Skeletal muscle tissue (tissue), 5 donors: Measurements from ENCODE around the gene CHST12. TPM values are rescaled to one million over a fixed set of nuclear protein-coding genes. Genes with fewer than 3 reads are reported as not detected.

ENCODE experiments used
- H3K27ac ChIP-seq: one replicate; pipeline ENCODE4 v1.7.0; 2013; ENCODE audit warnings: mild to moderate bottlenecking, low read depth, low read length, inconsistent platforms
- H3K27me3 ChIP-seq, 3 donors: one replicate each; pipeline ENCODE4 v1.7.0; 2013; ENCODE audit warnings: low read length in 3 of 3; ENCODE audit not compliant: control insufficient read depth in 3 of 3, insufficient read depth in 3 of 3
- H3K36me3 ChIP-seq, 3 donors: one replicate each; pipeline ENCODE4 v1.7.0; 2013; ENCODE audit warnings: low read length in 3 of 3; ENCODE audit not compliant: control insufficient read depth in 3 of 3, insufficient read depth in 3 of 3
- H3K4me1 ChIP-seq, 3 donors: one replicate each; pipeline ENCODE4 v1.7.0; 2013; ENCODE audit warnings: low read length in 3 of 3, mild to moderate bottlenecking in 3 of 3; ENCODE audit not compliant: control insufficient read depth in 3 of 3, insufficient read depth in 3 of 3
- H3K4me3 ChIP-seq, 3 donors: one replicate each; pipeline ENCODE4 v1.7.0; 2013; ENCODE audit warnings: low read length in 3 of 3
- H3K9ac ChIP-seq, 3 donors: one replicate each; pipeline ENCODE4 v1.7.0; 2013; ENCODE audit warnings: low read length in 3 of 3, mild to moderate bottlenecking in 3 of 3, moderate library complexity in 2 of 3, low read depth in 1 of 3
- H3K9me3 ChIP-seq, 3 donors: one replicate each; pipeline ENCODE4 v1.7.0; 2013; ENCODE audit warnings: low read length in 3 of 3; ENCODE audit not compliant: control insufficient read depth in 3 of 3
- small RNA-seq: library from RNA; depleted of rRNA; stranded (forward); fragments of <200 nt; gene quantifications from one replicate; pipeline ENCODE3, GENCODE V24; 2014
- total RNA-seq: library from RNA; depleted of rRNA; stranded (reverse); fragments of >200 nt; gene quantifications from one replicate; pipeline ENCODE4 v1.2.3, GENCODE V29; 2014
- donor health status: Osteomylitis.

The CHST12 gene
- total RNA-seq, 1 donor from 2014 or later: 1.0 TPM

DNA sequence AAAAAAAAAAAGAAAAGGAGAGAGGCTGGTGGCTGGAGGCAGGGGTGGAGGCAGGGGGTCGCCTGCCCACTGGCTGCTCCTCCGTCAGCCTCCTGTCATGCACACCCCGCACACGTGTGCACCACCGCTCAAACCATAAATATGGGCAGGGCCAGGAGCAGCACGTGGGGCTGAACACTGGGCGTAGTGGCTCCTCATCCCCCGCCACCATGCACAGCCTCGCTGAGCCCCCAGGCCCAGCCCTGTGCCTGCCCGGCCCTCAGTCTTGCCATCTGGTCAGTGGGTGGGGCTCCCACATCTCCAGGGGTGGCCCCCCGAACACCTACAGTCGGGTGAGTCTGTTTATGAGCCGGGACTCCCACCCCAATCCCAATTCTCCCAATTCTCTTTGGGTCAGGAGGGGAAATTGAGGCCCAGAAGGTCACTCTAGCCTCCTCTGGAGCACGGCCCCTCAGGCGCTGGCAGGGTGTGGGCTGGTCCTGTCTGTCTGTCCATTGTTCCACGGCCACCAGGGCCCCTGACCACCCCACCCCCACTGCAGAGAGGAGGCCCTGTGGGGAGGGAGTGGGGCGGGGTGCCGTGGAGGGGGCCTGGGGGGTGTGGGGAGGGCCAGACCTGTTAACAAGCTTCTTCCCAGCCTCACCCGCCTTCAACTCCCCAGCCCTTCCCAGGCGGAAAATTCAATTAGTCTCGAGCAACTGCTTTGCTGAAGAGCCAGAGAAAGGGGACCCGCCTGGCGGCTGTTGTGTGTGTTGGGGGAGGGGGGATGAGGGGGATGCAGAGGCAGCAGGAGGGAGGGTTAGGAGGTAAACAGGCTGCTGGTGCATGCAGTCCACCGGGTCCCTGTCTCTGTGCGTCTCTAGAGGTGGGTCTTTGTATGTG is 92.2 kb downstream of the CHST12 start:
- H3K27ac ChIP-seq: no peak overlapping the region
- peaks cover 26 to 45% (median 32%) of the 10 kb centered on the region in 3 donors for H3K27me3 ChIP-seq

DNA sequence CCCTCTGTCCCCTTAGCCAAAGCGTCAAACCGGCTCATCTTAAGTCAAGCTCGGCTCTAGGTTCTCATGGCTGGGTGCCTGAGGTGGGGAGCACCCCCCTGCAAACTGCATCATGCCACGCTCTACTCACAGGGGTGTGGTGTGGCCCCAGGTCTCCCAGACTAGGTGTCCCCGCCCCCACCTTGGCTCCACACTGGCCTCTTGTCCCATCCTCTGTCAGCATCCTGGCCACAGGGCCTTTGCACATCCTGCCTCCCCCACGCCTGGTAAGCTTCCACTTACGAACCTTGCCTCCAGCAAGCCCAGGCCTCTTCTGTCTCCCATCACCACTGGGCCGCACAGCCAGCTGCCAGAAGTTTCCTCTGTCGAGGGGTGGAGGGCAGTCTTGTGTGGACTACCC is 93.0 kb downstream of the CHST12 start:
- Histone ChIP-seq H3K4me3 (no peak overlapping the region), H3K4me1 (peaks cover 6 to 19% (median 10%) of the 10 kb centered on the region in 3 donors), H3K27ac (no peak overlapping the region), H3K9ac (no peak overlapping the region), H3K36me3 (no peaks in the 10 kb centered on the region), H3K27me3 (peaks cover 26 to 45% (median 32%) of the 10 kb centered on the region in 3 donors), H3K9me3 (no peaks in the 10 kb centered on the region)

More for the DNA sequence above, 92.2 kb downstream of the CHST12 start:
- H3K36me3 ChIP-seq: no peaks in the 10 kb centered on the region
- H3K4me3 ChIP-seq: no peak overlapping the region
- H3K9ac ChIP-seq: no peak overlapping the region
- no peaks in the 10 kb centered on the region for H3K9me3 ChIP-seq
- peaks cover 6 to 20% (median 10%) of the 10 kb centered on the region in 3 donors for H3K4me1 ChIP-seq

DNA sequence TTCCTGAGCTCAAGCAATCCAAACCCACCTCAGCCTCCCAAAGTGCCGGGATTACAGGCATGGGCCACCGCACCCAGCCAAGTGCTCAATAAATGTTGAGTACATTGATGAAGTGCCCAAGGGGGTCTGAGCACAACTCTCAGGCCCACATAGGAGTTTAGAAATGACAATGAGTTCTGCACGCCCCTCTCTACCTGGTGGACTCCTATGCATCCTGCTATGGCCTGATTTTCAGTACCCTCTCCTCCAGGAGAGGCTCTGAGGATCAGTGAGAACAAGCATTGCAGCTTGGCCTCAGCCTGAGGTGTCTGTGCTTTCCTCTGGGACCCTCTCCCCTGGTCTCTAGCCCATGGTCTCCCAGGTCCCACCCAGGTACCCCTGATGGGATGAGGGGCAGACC is 93.7 kb downstream of the CHST12 start:
- Histone ChIP-seq H3K4me1 (peaks cover 6 to 19% (median 10%) of the 10 kb centered on the region in 3 donors), H3K9ac (no peak overlapping the region), H3K27ac (no peak overlapping the region), H3K36me3 (no peaks in the 10 kb centered on the region), H3K27me3 (peaks cover 29 to 50% (median 32%) of the 10 kb centered on the region in 3 donors), H3K4me3 (no peak overlapping the region), H3K9me3 (no peaks in the 10 kb centered on the region)

DNA sequence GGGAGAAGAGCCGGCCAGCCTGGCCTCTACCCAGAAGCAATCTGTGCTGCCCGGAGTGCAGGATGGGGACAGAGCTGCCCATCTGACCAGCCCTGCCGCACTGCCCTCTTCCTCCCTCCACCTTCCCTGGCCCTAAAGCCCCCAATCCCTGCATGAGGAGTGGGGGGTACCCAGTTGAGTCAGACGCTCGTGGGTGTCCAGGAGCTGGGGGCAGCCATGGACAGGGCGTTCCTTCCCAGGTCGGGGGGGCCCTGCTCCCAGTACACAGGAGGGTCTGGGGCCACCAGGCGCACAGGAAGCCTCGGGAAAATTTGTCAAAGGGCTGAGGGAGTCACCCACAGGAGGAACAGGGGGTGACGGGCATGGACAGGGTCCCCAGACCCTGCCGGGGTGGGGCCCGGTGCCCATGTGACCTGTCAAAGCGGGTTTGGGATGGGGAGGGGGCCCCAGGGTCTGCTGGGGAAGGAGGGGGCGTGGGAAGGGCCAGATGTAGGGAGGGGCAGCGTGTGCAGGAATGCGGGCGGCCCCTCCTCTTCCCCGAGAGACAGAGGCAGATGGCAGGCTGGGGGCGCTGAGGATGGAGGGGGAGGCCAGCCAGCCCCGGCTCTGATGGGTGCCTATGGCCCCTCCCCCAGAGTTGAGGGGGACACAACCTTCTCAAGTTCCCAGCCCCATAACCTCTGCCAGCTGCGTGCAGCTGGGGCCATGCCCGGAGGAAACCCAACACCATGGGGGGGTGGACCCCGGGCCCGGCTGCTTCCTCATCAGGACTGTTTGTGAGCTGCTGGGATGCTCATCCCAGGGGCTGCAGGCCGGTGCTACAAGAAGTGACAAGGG is 94.3 kb downstream of the CHST12 start:
- no peak overlapping the region for H3K9ac ChIP-seq
- H3K27me3 ChIP-seq: peaks cover 32 to 54% (median 33%) of the 10 kb centered on the region in 3 donors
- no peaks in the 10 kb centered on the region for H3K36me3 ChIP-seq
- peaks cover 6 to 19% (median 10%) of the 10 kb centered on the region in 3 donors for H3K4me1 ChIP-seq
- H3K4me3 ChIP-seq: no peak overlapping the region
- H3K9me3 ChIP-seq: no peaks in the 10 kb centered on the region
- no peak overlapping the region for H3K27ac ChIP-seq

Small RNA genes lying within 50 kb of the gene (small RNA-seq; reads per million reads assigned to genes)
- gene AC004840.2: not detected

Other genes starting within 250 kb of the CHST12 start
- 42.3 TPM for gene MAD1L1, start 170.7 kb upstream of the CHST12 start, total RNA-seq
- 16.7 TPM for gene MRM2, start 161.4 kb upstream of the CHST12 start, total RNA-seq
- gene NUDT1, start 161.4 kb upstream of the CHST12 start, total RNA-seq: 20.9 TPM
- 12.5 TPM for gene SNX8, start 89.2 kb upstream of the CHST12 start, total RNA-seq
- gene EIF3B, start 48.8 kb upstream of the CHST12 start, total RNA-seq: 120 TPM
- gene GRIFIN, start 72.8 kb downstream of the CHST12 start, total RNA-seq: not detected
- gene LFNG, start 116.2 kb downstream of the CHST12 start, total RNA-seq: 23.0 TPM
- 18.3 TPM for gene BRAT1, start 151.9 kb downstream of the CHST12 start, total RNA-seq
- gene IQCE, start 155.4 kb downstream of the CHST12 start, total RNA-seq: 2.1 TPM
- gene TTYH3, start 228.4 kb downstream of the CHST12 start, total RNA-seq: 18.8 TPM